Vagina (tissue), 2 donors: ENCODE results near the gene ETFRF1.

Experiments used
- CTCF ChIP-seq, 3 experiments: fragments of 450-650 bp in 2 of 3; fragments of 200-600 bp in 1 of 3; sonication (generic) in 1 of 3; IDR thresholded peaks; one replicate each; pipeline ENCODE4 v1.5.1; 2017 to 2019; ENCODE audit warnings: antibody characterized with exemption in 3 of 3, mild to moderate bottlenecking in 2 of 3, moderate library complexity in 2 of 3
- POLR2A ChIP-seq, 2 donors: fragments of 450-650 bp; IDR thresholded peaks; one replicate each; pipeline ENCODE4 v1.6.1; 2017; ENCODE audit warnings: antibody characterized with exemption in 2 of 2, mild to moderate bottlenecking in 2 of 2, moderate library complexity in 2 of 2
- POLR2AphosphoS5 ChIP-seq, 2 donors: sonication (generic); formaldehyde crosslinking; IDR thresholded peaks; one replicate each; pipeline ENCODE4 v1.9.0; 2017; ENCODE audit warnings: antibody characterized with exemption in 2 of 2, mild to moderate bottlenecking in 2 of 2, low read depth in 1 of 2; ENCODE audit not compliant: insufficient read depth in 1 of 2

- TF ChIP-seq POLR2A (IDR thresholded peaks at IDR 0.05), result no peak
- TF ChIP-seq POLR2AphosphoS5 (IDR thresholded peaks at IDR 0.05; ENCODE audit: insufficient read depth in 1 of 2, low read depth in 1 of 2), result no peak
- no peak for TF ChIP-seq CTCF (IDR thresholded peaks at IDR 0.05)
These were observed 7.3 kb upstream of the ETFRF1 start for GRCh38 chr12:25187781-25188180.
